ENCODE data around the gene FUT8.

The FUT8 gene

DNA sequence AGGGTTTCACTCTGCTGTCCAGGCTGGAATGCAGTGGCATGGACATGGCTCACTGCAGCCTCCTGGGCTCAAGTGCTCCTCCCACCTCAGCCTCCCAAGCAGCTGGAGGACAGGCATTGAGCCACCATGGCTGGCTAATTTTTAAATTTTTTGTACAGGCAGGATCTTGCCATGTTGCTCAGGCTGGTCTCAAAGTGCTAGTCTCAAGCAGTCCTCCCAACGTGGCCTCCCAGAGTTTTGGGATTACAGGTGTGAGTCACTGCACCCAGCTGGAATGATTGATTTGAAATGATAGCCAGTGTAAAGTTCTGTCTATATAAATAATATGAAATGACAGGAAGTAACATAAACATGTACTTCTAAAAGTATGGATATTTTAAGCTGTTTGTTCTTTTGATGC, 172.7 kb downstream of the FUT8 start:
- no peak overlapping the region for H3K27ac Mint-ChIP-seq
- ATAC-seq (ENCODE audit: low read depth), result no peak
- H3K4me1 Mint-ChIP-seq, result peaks cover 8% of the 10 kb centered on the region

DNA sequence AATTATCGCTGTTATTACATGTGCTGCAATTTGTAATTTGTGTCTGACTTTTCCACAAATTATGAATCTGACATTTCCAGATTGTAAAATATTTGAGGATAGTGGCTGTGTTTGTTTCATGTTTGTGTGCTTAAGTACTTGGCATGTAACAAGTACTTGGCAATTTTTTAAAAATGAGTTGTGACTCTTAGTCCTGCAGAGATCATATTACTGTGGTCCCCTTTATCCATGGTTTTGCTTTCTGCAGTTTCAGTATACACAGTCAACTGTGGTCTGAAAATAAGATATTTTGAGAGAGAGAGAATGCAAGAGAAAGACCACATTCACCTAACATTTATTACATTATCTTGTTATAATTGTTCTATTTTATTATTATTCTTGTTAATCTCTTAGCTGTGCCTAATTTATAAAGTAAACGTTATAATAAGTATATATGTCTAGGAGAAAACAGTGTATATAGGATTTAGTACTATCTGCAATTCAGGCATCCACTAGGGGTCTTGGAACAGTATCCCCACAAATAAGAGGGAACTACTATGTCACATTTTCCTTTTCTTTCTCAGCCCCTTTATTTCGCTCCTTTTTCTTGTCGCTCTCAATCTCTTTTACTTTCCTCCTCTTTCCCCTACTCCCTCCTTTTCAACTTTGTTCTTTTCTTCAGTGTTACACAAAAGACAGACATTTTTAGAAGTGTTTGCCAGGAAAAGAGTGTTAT, 176.1 kb downstream of the FUT8 start:
- Mint-ChIP-seq H3K36me3 (peaks cover 6% of the 10 kb centered on the region), H3K4me3 (no peak overlapping the region), H3K27me3 (no peaks in the 10 kb centered on the region), H3K4me1 (peaks cover 8% of the 10 kb centered on the region), H3K27ac (peak overlapping the region; percentile 73), H3K9me3 (no peaks in the 10 kb centered on the region)
- ATAC-seq (ENCODE audit: low read depth), result no peak
- no peak for DNase-seq (ENCODE audit: low spot score in 2 of 2)

More for the DNA sequence above, 172.7 kb downstream of the FUT8 start:
- DNase-seq (ENCODE audit: low spot score in 2 of 2), result no peak
- H3K4me3 Mint-ChIP-seq, result no peak overlapping the region
- no peaks in the 10 kb centered on the region for H3K9me3 Mint-ChIP-seq
- peaks cover 6% of the 10 kb centered on the region for H3K36me3 Mint-ChIP-seq
- no peaks in the 10 kb centered on the region for H3K27me3 Mint-ChIP-seq

DNA sequence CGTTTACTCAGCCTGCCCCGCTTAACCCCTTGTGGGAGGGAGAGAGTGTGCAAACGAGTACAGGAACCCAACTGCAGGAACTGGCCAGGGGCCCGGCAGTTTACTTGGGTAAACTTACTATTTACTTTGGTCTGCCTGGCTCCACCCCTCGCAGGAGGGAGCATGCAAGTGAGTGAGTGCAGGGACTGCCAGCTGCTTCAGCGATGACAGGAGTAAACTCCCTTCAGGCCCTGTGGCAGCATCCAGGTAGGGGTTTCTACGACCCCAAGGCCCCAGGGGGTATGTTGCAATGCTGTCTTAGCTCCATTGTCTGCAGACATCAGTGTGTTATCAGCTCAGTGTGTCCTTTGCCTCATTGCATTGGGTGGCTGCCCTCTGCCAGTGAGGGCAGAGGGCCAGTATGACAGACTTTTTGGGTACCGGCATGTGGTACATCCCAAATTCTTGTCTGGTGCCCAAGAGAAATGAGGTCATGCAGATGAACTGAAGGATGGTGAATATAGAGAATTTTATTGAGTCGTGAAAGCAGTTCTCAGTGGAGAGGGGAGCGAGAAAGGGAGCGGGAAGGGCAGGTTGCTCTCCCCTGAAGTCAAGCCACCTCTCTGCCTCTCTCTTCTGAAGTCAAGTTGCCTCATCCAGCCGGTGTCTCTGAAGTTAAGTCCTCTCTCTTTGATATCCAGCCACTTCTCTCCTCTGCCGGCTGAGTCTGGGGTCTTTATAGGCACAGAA, 181.8 kb downstream of the FUT8 start:
- H3K36me3 Mint-ChIP-seq, result peaks cover 6% of the 10 kb centered on the region
- ATAC-seq (ENCODE audit: low read depth) (no peak), DNase-seq (ENCODE audit: low spot score in 2 of 2) (no peak)
- H3K4me3 Mint-ChIP-seq, result no peak overlapping the region
- no peaks in the 10 kb centered on the region for H3K4me1 Mint-ChIP-seq
- no peak overlapping the region for H3K27ac Mint-ChIP-seq
- no peaks in the 10 kb centered on the region for H3K9me3 Mint-ChIP-seq
- H3K27me3 Mint-ChIP-seq, result no peaks in the 10 kb centered on the region

DNA sequence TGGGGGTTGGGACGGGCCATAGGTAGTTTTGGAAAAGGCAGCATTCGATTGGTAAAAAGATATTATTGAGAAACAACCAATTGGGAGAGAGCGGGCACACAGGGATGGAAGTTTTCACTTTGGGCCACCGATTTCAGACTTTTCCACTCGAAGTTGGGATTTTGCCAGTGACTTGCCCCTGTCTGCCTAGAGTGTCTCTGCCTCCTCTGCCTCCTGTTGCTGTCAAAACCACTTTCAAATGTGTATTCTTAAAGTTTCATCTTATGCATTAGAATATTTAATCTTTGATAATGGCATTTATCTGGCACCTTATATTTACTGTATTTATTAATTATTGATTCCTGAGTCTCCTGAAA, 182.3 kb downstream of the FUT8 start:
- Mint-ChIP-seq H3K36me3 (peaks cover 4% of the 10 kb centered on the region), H3K4me3 (no peak overlapping the region), H3K27ac (no peak overlapping the region), H3K27me3 (no peaks in the 10 kb centered on the region), H3K9me3 (no peaks in the 10 kb centered on the region), H3K4me1 (no peaks in the 10 kb centered on the region)
- ATAC-seq (ENCODE audit: low read depth) (no peak), DNase-seq (ENCODE audit: low spot score in 2 of 2) (no peak)

DNA sequence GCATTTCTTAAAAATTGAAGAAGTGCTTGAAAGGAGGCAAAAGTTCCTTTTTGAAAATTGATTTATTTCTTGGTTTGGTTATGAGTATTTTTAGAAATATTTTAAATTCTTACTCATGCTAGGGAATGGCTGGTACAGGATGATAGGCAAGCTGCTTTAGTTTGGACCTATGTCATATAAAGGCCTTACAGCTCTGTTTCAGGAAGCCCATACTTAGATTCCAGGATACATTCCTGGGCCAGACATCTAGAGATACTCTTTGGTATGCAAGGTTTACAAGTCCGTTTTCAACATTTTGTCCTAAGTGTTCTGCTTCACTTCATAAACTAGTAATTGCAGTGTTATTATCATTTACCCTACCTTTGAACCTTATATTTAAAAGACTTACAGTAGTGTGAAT, 186.8 kb downstream of the FUT8 start:
- H3K36me3 Mint-ChIP-seq, result peaks cover 5% of the 10 kb centered on the region
- H3K9me3 Mint-ChIP-seq, result no peaks in the 10 kb centered on the region
- H3K4me3 Mint-ChIP-seq, result no peak overlapping the region
- peaks cover 3% of the 10 kb centered on the region for H3K4me1 Mint-ChIP-seq
- DNase-seq (ENCODE audit: low spot score in 2 of 2) (no peak), ATAC-seq (ENCODE audit: low read depth) (no peak)
- no peaks in the 10 kb centered on the region for H3K27me3 Mint-ChIP-seq
- H3K27ac Mint-ChIP-seq, result no peak overlapping the region

DNA sequence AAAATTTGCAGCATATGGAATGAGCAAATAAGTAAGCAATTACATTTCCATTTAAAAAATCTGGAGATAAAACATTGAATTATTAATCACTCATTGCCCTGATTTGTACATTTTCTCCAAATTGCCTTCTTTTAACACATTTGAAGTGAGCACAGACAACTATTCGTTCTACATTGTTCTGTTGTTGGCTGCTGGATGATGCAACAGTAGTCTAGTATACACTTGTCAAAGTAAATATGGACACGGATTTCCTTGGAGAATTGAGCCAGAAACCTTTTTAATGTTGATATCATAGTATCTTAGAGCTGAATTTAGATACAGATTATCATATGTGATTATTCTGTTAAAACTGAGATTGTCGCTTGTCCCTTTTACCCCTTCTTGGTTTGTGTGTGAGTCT, 188.2 kb downstream of the FUT8 start:
- Mint-ChIP-seq H3K27me3 (no peaks in the 10 kb centered on the region), H3K27ac (no peak overlapping the region), H3K36me3 (peaks cover 2% of the 10 kb centered on the region), H3K4me3 (no peak overlapping the region), H3K4me1 (peaks cover 6% of the 10 kb centered on the region), H3K9me3 (no peaks in the 10 kb centered on the region)
- no peak for ATAC-seq (ENCODE audit: low read depth)
- no peak for DNase-seq (ENCODE audit: low spot score in 2 of 2)

DNA sequence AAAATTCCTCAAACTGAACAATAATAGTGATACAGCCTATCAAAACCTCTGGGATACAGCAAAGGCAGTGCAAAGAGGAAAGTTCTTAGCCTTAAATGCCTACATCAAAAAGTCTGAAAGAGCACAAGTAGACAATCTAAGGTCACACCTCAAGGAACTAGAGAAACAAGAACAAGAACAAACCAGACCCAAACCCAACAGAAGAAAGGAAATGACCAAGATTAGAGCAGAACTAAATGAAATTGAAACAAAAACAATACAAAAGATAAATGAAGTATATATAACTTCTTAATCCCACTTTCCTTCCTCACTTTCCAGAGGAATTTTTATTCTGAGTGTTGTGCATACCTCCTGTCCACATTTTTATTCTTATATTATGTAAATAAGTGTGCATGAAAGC, 192.0 kb downstream of the FUT8 start:
- ATAC-seq (ENCODE audit: low read depth) (peak; percentile 68), DNase-seq (ENCODE audit: low spot score in 2 of 2) (peak in 1 of 2 donors; percentile 18)
- H3K9me3 Mint-ChIP-seq, result no peaks in the 10 kb centered on the region
- H3K4me1 Mint-ChIP-seq, result peaks cover 6% of the 10 kb centered on the region
- no peak overlapping the region for H3K27ac Mint-ChIP-seq
- H3K27me3 Mint-ChIP-seq, result no peaks in the 10 kb centered on the region
- H3K36me3 Mint-ChIP-seq, result peaks cover 2% of the 10 kb centered on the region
- H3K4me3 Mint-ChIP-seq, result no peak overlapping the region

DNA sequence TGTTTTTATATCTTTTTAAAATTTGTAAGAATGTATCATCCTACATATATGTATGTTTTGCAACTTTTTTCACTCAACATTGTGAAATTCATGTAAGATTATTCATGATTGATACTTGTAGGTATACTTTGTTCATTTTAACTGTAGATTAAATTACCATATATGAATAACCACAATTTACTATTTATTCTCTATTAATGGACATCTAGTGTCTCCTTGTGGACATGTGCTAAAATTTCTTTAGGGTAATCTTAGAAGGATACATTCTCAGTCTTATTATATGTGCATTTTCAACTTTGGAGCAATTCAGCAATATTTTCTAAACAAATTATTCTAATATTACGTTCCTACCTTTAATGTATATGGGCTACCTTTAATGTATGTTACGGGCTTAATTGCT, 192.4 kb downstream of the FUT8 start:
- peaks cover 2% of the 10 kb centered on the region for H3K36me3 Mint-ChIP-seq
- DNase-seq (ENCODE audit: low spot score in 2 of 2), result no peak
- H3K27me3 Mint-ChIP-seq, result no peaks in the 10 kb centered on the region
- peak; percentile 47 for ATAC-seq (ENCODE audit: low read depth)
- peak overlapping the region; percentile 32 for H3K27ac Mint-ChIP-seq
- no peaks in the 10 kb centered on the region for H3K9me3 Mint-ChIP-seq
- H3K4me1 Mint-ChIP-seq, result peaks cover 6% of the 10 kb centered on the region
- H3K4me3 Mint-ChIP-seq, result no peak overlapping the region

DNA sequence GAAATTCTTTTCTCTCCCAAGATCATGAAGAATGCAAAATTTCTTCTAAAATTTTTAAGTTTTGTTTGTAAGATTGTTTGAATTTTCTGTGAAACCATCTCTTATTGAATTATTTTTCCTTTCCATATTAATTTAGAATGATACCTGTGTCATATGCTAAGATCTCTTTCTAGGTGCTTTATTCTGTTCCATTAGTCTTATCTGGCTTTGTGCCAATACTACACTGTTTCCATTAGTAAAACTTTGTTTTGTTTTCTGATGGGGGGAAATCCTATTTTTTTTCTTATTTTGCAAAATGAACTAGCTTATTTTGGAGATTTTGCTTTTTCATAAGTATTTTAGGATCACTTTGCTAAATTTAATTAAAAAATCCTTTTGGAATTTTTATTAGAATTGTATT, 193.9 kb downstream of the FUT8 start:
- Mint-ChIP-seq H3K4me1 (peaks cover 4% of the 10 kb centered on the region), H3K9me3 (no peaks in the 10 kb centered on the region), H3K4me3 (no peak overlapping the region), H3K36me3 (no peaks in the 10 kb centered on the region), H3K27ac (no peak overlapping the region), H3K27me3 (no peaks in the 10 kb centered on the region)
- ATAC-seq (ENCODE audit: low read depth) (no peak), DNase-seq (ENCODE audit: low spot score in 2 of 2) (no peak)

DNA sequence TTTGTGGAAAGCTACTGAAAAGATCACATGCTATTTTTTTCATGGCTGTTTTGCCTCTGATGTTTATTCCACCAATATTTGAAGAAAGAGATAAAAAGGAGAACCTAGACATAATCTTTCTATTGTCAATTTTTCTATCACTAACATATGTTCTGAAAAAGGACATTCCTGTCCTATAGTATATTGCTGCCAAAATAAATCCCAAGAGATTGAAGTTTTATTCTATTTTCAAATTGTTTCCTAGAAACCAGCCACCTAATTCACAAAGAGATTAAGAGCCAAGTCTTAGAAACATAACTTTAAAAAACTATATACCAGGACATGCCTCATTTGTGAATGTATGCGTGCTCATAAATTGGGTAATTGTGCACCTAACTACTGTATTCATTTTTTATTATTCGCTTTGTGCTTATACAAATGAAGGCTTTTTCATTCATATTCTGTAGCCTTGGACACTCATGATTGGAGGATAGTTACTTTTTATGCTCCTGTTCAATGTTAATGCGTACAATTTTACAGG, 200.7 kb downstream of the FUT8 start:
- H3K4me3 Mint-ChIP-seq, result no peak overlapping the region
- peaks cover 18% of the 10 kb centered on the region for H3K36me3 Mint-ChIP-seq
- H3K4me1 Mint-ChIP-seq, result peaks cover 9% of the 10 kb centered on the region

DNA sequence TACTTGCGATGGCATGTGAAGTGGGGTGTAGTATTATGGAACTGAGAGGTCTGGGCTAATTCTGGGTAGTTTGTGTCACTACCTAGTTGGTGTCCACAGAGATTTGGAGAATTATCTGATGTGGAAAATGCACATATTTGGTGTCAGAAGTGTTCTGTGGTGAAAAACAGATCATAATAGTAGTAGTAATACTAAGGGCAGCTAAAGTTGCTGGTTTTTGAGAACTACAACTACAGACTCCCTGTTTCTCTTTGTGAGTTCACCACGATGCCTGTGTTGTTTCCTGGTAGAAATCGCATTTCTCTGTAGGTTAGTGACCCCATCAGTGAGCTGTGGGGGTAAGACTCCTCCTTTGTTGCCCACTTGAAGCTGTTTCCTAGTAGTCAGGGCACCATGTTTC, 206.5 kb downstream of the FUT8 start:
- Mint-ChIP-seq H3K27me3 (no peaks in the 10 kb centered on the region), H3K4me3 (no peak overlapping the region), H3K36me3 (peaks cover 19% of the 10 kb centered on the region), H3K9me3 (no peaks in the 10 kb centered on the region), H3K27ac (peak overlapping the region; percentile 24), H3K4me1 (peaks cover 12% of the 10 kb centered on the region)
- no peak for DNase-seq (ENCODE audit: low spot score in 2 of 2)
- no peak for ATAC-seq (ENCODE audit: low read depth)

More for the DNA sequence above, 200.7 kb downstream of the FUT8 start:
- Mint-ChIP-seq H3K27me3 (no peaks in the 10 kb centered on the region), H3K27ac (no peak overlapping the region), H3K9me3 (no peaks in the 10 kb centered on the region)
- DNase-seq (ENCODE audit: low spot score in 2 of 2) (no peak), ATAC-seq (ENCODE audit: low read depth) (no peak)

DNA sequence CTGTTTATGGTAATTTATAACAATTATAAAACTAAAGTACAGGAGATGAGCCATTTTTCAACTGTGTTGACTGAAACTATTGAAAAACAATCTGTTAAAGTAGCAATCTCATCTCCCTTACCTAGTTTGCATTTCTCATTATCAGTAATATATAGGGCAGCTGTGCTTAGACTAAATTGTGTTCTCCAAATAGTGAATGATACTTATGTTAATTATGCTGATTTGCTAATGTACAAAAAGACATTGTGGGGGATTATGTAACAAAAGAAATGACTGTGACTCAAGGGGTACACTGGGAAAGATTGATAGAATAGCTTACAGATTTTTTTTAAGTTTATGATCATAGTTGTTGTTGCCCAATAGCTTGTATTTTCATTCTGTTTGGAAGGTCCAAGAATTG, 207.7 kb downstream of the FUT8 start:
- no peak for DNase-seq (ENCODE audit: low spot score in 2 of 2)
- no peak overlapping the region for H3K4me3 Mint-ChIP-seq

DNA sequence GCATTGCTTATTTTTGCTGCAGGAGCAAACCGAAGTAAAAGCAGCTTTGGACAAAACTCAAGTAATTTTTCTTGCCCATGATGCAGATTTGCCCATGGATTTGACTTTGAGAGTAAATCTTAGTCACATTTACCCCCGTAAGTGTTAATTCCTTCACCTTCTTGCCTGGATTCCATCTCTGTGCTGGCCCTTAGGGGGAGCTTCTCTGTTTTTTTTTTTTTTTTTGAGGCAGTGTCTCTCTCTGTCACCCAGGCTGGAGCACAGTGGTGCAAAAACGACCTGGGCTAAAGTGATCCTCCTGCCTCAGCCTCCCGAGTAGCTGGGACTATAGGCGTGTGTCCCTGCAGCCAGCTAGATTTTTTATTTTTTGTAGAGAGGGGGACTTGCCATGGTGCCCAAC, 210.2 kb downstream of the FUT8 start:
- ATAC-seq (ENCODE audit: low read depth), result no peak
- no peak for DNase-seq (ENCODE audit: low spot score in 2 of 2)
- no peak overlapping the region for H3K27ac Mint-ChIP-seq
- peaks cover 8% of the 10 kb centered on the region for H3K4me1 Mint-ChIP-seq
- H3K27me3 Mint-ChIP-seq, result no peaks in the 10 kb centered on the region
- peaks cover 6% of the 10 kb centered on the region for H3K36me3 Mint-ChIP-seq
- H3K4me3 Mint-ChIP-seq, result no peak overlapping the region
- H3K9me3 Mint-ChIP-seq, result no peaks in the 10 kb centered on the region

More for the DNA sequence above, 207.7 kb downstream of the FUT8 start:
- H3K9me3 Mint-ChIP-seq, result no peaks in the 10 kb centered on the region
- H3K4me1 Mint-ChIP-seq, result peaks cover 8% of the 10 kb centered on the region
- peaks cover 21% of the 10 kb centered on the region for H3K36me3 Mint-ChIP-seq
- ATAC-seq (ENCODE audit: low read depth), result no peak
- no peaks in the 10 kb centered on the region for H3K27me3 Mint-ChIP-seq
- H3K27ac Mint-ChIP-seq, result no peak overlapping the region

DNA sequence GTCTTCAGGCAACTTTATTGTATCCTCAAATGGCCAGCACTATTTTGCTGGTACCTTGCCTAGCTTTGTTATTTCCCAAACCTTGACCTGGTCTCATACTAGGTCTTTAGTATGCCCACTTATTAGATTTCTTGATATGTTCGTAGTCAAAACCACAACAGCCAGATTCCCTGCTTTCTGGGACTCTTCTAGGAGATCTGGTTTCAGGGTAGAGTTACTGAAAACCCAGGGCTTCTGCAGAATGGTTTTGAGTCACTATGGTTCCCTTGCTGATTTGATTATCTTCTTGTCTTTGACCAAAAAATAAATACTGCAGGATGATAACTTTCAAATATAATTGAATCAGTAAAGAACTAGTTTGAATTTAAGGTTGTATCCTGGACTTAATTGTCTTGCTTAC, 211.2 kb downstream of the FUT8 start:
- no peaks in the 10 kb centered on the region for H3K27me3 Mint-ChIP-seq
- DNase-seq (ENCODE audit: low spot score in 2 of 2) (no peak), ATAC-seq (ENCODE audit: low read depth) (no peak)
- H3K4me1 Mint-ChIP-seq, result peaks cover 7% of the 10 kb centered on the region
- peaks cover 4% of the 10 kb centered on the region for H3K36me3 Mint-ChIP-seq
- H3K27ac Mint-ChIP-seq, result no peak overlapping the region
- no peaks in the 10 kb centered on the region for H3K9me3 Mint-ChIP-seq
- no peak overlapping the region for H3K4me3 Mint-ChIP-seq
